Measurements from ENCODE around the gene PHYHD1. TPM values are rescaled to one million over a fixed set of nuclear protein-coding genes. Genes with fewer than 3 reads are reported as not detected.

Gene PHYHD1
- total RNA-seq, 2 donors from 2014 or later, result 15.2 to 18.0 TPM

DNA sequence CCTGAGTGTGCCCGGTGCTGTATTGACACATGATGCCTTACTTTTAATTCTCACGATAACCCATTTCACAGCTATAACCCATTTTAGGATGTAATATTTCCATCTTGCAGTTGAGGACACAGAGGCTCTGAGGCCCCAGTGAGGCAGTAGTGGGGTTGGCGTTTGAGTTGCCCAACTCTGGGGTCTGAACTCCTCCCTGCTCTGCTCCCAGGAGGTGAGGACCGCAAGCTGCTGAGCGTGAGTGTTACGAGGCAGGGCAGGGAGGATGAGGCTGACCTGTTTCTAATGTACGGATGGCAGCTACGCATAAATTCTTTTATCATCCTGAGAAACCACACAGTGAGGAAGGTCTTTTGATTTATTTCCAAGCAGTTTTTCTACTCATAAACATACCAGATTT, 27.4 kb upstream of the PHYHD1 start:
- H3K27ac Mint-ChIP-seq, result peak overlapping the region; percentile 80
- H3K4me1 Mint-ChIP-seq, result peaks cover 6% of the 10 kb centered on the region
- H3K9me3 Mint-ChIP-seq, result no peaks in the 10 kb centered on the region
- no peak for DNase-seq
- no peaks in the 10 kb centered on the region for H3K9me3 ChIP-seq (ENCODE audit: control insufficient read depth, low read length)
- no peak overlapping the region for H3K4me3 Mint-ChIP-seq
- no peak overlapping the region for H3K9ac ChIP-seq (ENCODE audit: extremely low read depth, low read length, poor library complexity, severe bottlenecking)
- no peaks in the 10 kb centered on the region for H3K27me3 Mint-ChIP-seq (ENCODE audit: insufficient read depth)
- H3K36me3 Mint-ChIP-seq (ENCODE audit: low read depth), result peaks cover 43% of the 10 kb centered on the region
- H3K36me3 ChIP-seq (ENCODE audit: control insufficient read depth, insufficient read depth, low read length), result peaks cover 69% of the 10 kb centered on the region
- 95 to 97% methylated on average over 7 to 8 of the region's 8 CpGs for WGBS, 2 experiments (ENCODE audit: insufficient coverage in 1 of 2, insufficient read length in 1 of 2)
- H3K4me3 ChIP-seq (ENCODE audit: low read length), result no peak overlapping the region
- no peaks in the 10 kb centered on the region for H3K27me3 ChIP-seq (ENCODE audit: control insufficient read depth, insufficient read depth, low read length, poor library complexity, severe bottlenecking)
- H3K4me1 ChIP-seq (ENCODE audit: control insufficient read depth, insufficient read depth, low read length), result peaks cover 5% of the 10 kb centered on the region
- TF ChIP-seq CTCF (conservative IDR thresholded peaks at IDR 0.05), result no peak
- H3K27ac ChIP-seq (ENCODE audit: low read depth, low read length), result no peak overlapping the region

GRCh38 chr9:128894764-128895163, 26.0 kb upstream of the PHYHD1 start:
- DNase-seq, result no peak
- Mint-ChIP-seq H3K4me1 (no peaks in the 10 kb centered on the region), H3K27me3 (ENCODE audit: insufficient read depth) (no peaks in the 10 kb centered on the region), H3K4me3 (no peak overlapping the region), H3K36me3 (ENCODE audit: low read depth) (peaks cover 44% of the 10 kb centered on the region), H3K9me3 (no peaks in the 10 kb centered on the region), H3K27ac (no peak overlapping the region)
- H3K9me3 ChIP-seq (ENCODE audit: control insufficient read depth, low read length), result no peaks in the 10 kb centered on the region
- H3K27me3 ChIP-seq (ENCODE audit: control insufficient read depth, insufficient read depth, low read length, poor library complexity, severe bottlenecking), result no peaks in the 10 kb centered on the region
- 91 to 100% methylated on average over 1 to 2 of the region's 2 CpGs for WGBS, 2 experiments (ENCODE audit: insufficient coverage in 1 of 2, insufficient read length in 1 of 2)
- H3K36me3 ChIP-seq (ENCODE audit: control insufficient read depth, insufficient read depth, low read length), result peaks cover 72% of the 10 kb centered on the region
- no peak overlapping the region for H3K4me3 ChIP-seq (ENCODE audit: low read length)
- H3K27ac ChIP-seq (ENCODE audit: low read depth, low read length), result no peak overlapping the region
- TF ChIP-seq CTCF (conservative IDR thresholded peaks at IDR 0.05), result no peak
- no peaks in the 10 kb centered on the region for H3K4me1 ChIP-seq (ENCODE audit: control insufficient read depth, insufficient read depth, low read length)
- no peak overlapping the region for H3K9ac ChIP-seq (ENCODE audit: extremely low read depth, low read length, poor library complexity, severe bottlenecking)

GRCh38 chr9:128895556-128895955, 25.2 kb upstream of the PHYHD1 start:
- Mint-ChIP-seq H3K9me3 (no peaks in the 10 kb centered on the region), H3K27ac (peak overlapping the region; percentile 26), H3K4me3 (no peak overlapping the region), H3K36me3 (ENCODE audit: low read depth) (peaks cover 39% of the 10 kb centered on the region), H3K4me1 (no peaks in the 10 kb centered on the region), H3K27me3 (ENCODE audit: insufficient read depth) (no peaks in the 10 kb centered on the region)
- DNase-seq, result peak; percentile 75
- H3K36me3 ChIP-seq (ENCODE audit: control insufficient read depth, insufficient read depth, low read length), result peaks cover 66% of the 10 kb centered on the region
- H3K9me3 ChIP-seq (ENCODE audit: control insufficient read depth, low read length), result no peaks in the 10 kb centered on the region
- no peak overlapping the region for H3K4me3 ChIP-seq (ENCODE audit: low read length)
- no peak overlapping the region for H3K27ac ChIP-seq (ENCODE audit: low read depth, low read length)
- no peaks in the 10 kb centered on the region for H3K27me3 ChIP-seq (ENCODE audit: control insufficient read depth, insufficient read depth, low read length, poor library complexity, severe bottlenecking)
- TF ChIP-seq CTCF (conservative IDR thresholded peaks at IDR 0.05), result no peak
- 59 to 60% methylated on average over 3 to 4 of the region's 4 CpGs for WGBS, 2 experiments (ENCODE audit: insufficient coverage in 1 of 2, insufficient read length in 1 of 2)
- H3K9ac ChIP-seq (ENCODE audit: extremely low read depth, low read length, poor library complexity, severe bottlenecking), result no peak overlapping the region
- H3K4me1 ChIP-seq (ENCODE audit: control insufficient read depth, insufficient read depth, low read length), result no peaks in the 10 kb centered on the region

All from endodermal cell (in vitro differentiated cells).